IMR-90 (cell line): Measurements from ENCODE around the gene TXNDC5.

ENCODE experiments used
- CTCF ChIP-seq: conservative IDR thresholded peaks from 2 replicates; pipeline ENCODE4 v1.5.1; 2012; ENCODE audit warnings: mild to moderate bottlenecking, low read depth, low read length, improper control_type of control experiment
- POLR2A ChIP-seq: IDR thresholded peaks from 2 replicates; pipeline ENCODE4 v1.6.1; 2012; ENCODE audit warnings: mild to moderate bottlenecking, low read depth, low read length

- TF ChIP-seq POLR2A (no peak), CTCF (no peak)
Measured at GRCh38 chr6:7916959-7917358, 6.4 kb upstream of the TXNDC5 start.
